ENCODE results near the gene IL1R1.

GRCh38 chr2:102110171-102110570 is 32.4 kb upstream of the IL1R1 start:
- TF ChIP-seq, protein P1, sequence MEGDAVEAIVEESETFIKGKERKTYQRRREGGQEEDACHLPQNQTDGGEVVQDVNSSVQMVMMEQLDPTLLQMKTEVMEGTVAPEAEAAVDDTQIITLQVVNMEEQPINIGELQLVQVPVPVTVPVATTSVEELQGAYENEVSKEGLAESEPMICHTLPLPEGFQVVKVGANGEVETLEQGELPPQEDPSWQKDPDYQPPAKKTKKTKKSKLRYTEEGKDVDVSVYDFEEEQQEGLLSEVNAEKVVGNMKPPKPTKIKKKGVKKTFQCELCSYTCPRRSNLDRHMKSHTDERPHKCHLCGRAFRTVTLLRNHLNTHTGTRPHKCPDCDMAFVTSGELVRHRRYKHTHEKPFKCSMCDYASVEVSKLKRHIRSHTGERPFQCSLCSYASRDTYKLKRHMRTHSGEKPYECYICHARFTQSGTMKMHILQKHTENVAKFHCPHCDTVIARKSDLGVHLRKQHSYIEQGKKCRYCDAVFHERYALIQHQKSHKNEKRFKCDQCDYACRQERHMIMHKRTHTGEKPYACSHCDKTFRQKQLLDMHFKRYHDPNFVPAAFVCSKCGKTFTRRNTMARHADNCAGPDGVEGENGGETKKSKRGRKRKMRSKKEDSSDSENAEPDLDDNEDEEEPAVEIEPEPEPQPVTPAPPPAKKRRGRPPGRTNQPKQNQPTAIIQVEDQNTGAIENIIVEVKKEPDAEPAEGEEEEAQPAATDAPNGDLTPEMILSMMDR (IDR thresholded peaks at IDR 0.05): no peak
- no peak for TF ChIP-seq POLR2A (IDR thresholded peaks at IDR 0.05)
